ENCODE measurements around the gene MMAA. TPM values are rescaled to one million over a fixed set of nuclear protein-coding genes. Genes with fewer than 3 reads are reported as not detected.

The MMAA gene
- total RNA-seq, 1 donor from 2014 or later, result 3.7 TPM

DNA sequence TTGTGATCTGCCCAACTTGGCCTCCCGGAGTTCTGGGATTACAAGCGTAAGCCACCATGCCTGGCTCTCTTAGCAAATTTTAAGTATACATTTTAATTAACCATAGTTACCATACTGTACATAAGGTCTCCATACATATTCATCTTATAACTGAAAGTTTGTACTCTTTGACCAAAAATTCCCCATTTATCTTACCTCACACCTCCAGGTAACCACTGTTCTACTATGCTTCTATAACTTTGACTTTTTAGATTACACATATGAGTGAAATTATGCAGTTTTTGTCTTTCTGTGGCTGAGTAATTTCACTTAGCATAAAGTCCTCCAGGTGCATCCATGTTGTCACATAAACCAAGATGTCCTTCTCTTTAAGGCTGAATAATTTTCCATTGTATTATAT lies 78.1 kb downstream of the MMAA start:
- Histone ChIP-seq H3K36me3 (ENCODE audit: control insufficient read depth in 3 of 3, insufficient read depth in 3 of 3, low read length in 3 of 3) (no peaks in the 10 kb centered on the region), H3K27me3 (ENCODE audit: control insufficient read depth in 3 of 3, insufficient read depth in 3 of 3, low read length in 3 of 3) (no peaks in the 10 kb centered on the region), H3K4me1 (ENCODE audit: control insufficient read depth in 3 of 3, insufficient read depth in 3 of 3, low read length in 3 of 3) (peaks cover 0 to 6% (median 0%) of the 10 kb centered on the region in 3 donors), H3K9ac (ENCODE audit: low read depth in 1 of 3, low read length in 3 of 3) (no peak overlapping the region), H3K27ac (ENCODE audit: low read depth, low read length) (no peak overlapping the region), H3K4me3 (ENCODE audit: low read length in 3 of 3) (no peak overlapping the region), H3K9me3 (ENCODE audit: control insufficient read depth in 3 of 3, low read length in 3 of 3) (no peaks in the 10 kb centered on the region)

GRCh38 chr4:145698507-145698906 lies 79.3 kb downstream of the MMAA start:
- H3K27me3 ChIP-seq (ENCODE audit: control insufficient read depth in 3 of 3, insufficient read depth in 3 of 3, low read length in 3 of 3), result no peaks in the 10 kb centered on the region
- peaks cover 0 to 6% (median 0%) of the 10 kb centered on the region in 3 donors for H3K4me1 ChIP-seq (ENCODE audit: control insufficient read depth in 3 of 3, insufficient read depth in 3 of 3, low read length in 3 of 3)
- no peak overlapping the region for H3K4me3 ChIP-seq (ENCODE audit: low read length in 3 of 3)
- H3K9ac ChIP-seq (ENCODE audit: low read depth in 1 of 3, low read length in 3 of 3), result no peak overlapping the region
- H3K36me3 ChIP-seq (ENCODE audit: control insufficient read depth in 3 of 3, insufficient read depth in 3 of 3, low read length in 3 of 3), result no peaks in the 10 kb centered on the region
- no peaks in the 10 kb centered on the region for H3K9me3 ChIP-seq (ENCODE audit: control insufficient read depth in 3 of 3, low read length in 3 of 3)
- no peak overlapping the region for H3K27ac ChIP-seq (ENCODE audit: low read depth, low read length)

GRCh38 chr4:145703850-145704497 lies 84.8 kb downstream of the MMAA start:
- H3K27ac ChIP-seq (ENCODE audit: low read depth, low read length), result no peak overlapping the region
- H3K4me1 ChIP-seq (ENCODE audit: control insufficient read depth in 3 of 3, insufficient read depth in 3 of 3, low read length in 3 of 3), result no peaks in the 10 kb centered on the region
- H3K9me3 ChIP-seq (ENCODE audit: control insufficient read depth in 3 of 3, low read length in 3 of 3), result no peaks in the 10 kb centered on the region
- no peaks in the 10 kb centered on the region for H3K27me3 ChIP-seq (ENCODE audit: control insufficient read depth in 3 of 3, insufficient read depth in 3 of 3, low read length in 3 of 3)
- H3K36me3 ChIP-seq (ENCODE audit: control insufficient read depth in 3 of 3, insufficient read depth in 3 of 3, low read length in 3 of 3), result no peaks in the 10 kb centered on the region
- H3K9ac ChIP-seq (ENCODE audit: low read depth in 1 of 3, low read length in 3 of 3), result no peak overlapping the region
- no peak overlapping the region for H3K4me3 ChIP-seq (ENCODE audit: low read length in 3 of 3)

- Histone ChIP-seq H3K9me3 (ENCODE audit: control insufficient read depth in 3 of 3, low read length in 3 of 3) (no peaks in the 10 kb centered on the region), H3K9ac (ENCODE audit: low read depth in 1 of 3, low read length in 3 of 3) (no peak overlapping the region), H3K36me3 (ENCODE audit: control insufficient read depth in 3 of 3, insufficient read depth in 3 of 3, low read length in 3 of 3) (no peaks in the 10 kb centered on the region), H3K4me1 (ENCODE audit: control insufficient read depth in 3 of 3, insufficient read depth in 3 of 3, low read length in 3 of 3) (peaks cover 3 to 11% (median 6%) of the 10 kb centered on the region in 3 donors), H3K4me3 (ENCODE audit: low read length in 3 of 3) (no peak overlapping the region), H3K27ac (ENCODE audit: low read depth, low read length) (no peak overlapping the region), H3K27me3 (ENCODE audit: control insufficient read depth in 3 of 3, insufficient read depth in 3 of 3, low read length in 3 of 3) (no peaks in the 10 kb centered on the region)
These were observed 90.2 kb downstream of the MMAA start for GRCh38 chr4:145709336-145709735.

Other genes starting within 250 kb of the MMAA start
- 38.6 TPM for gene SMAD1, start 137.5 kb upstream of the MMAA start, total RNA-seq
- gene C4orf51, start 60.8 kb downstream of the MMAA start, total RNA-seq, result not detected

Measured in skeletal muscle tissue (tissue), 4 donors.